Activated T-helper 1 cell treated with anti-CD3 and anti-CD28 coated beads, Interleukin-12 subunit alpha, Interleukin-12 subunit beta, Interleukin-2, Interleukin-4 antibody, amounts not matched to agents 30 ng/mL and 10 ng/mL and 1 ng/mL, durations not matched to agents 14 hours and 24 hours and 36 hours (primary cell): ENCODE data around the gene C19orf38. TPM values are rescaled to one million over a fixed set of nuclear protein-coding genes. Genes with fewer than 3 reads are reported as not detected.
A peak's percentile ranks its signal among the peaks of the same experiment; 100 is the strongest.

Source experiments
- DNase-seq: peaks from one replicate; pipeline ENCODE4 v3.0.0; 2021; ENCODE audit warnings: low spot score
- H3K27ac Mint-ChIP-seq: one replicate; pipeline ENCODE4 v1.8.0; 2021; ENCODE audit warnings: mild to moderate bottlenecking, mixed read lengths
- H3K27me3 Mint-ChIP-seq: one replicate; pipeline ENCODE4 v1.8.0; 2022; ENCODE audit warnings: mild to moderate bottlenecking, moderate library complexity, mixed read lengths; ENCODE audit not compliant: insufficient read depth
- H3K36me3 Mint-ChIP-seq: one replicate; pipeline ENCODE4 v1.8.0; 2021; ENCODE audit warnings: low read depth, mixed read lengths
- H3K4me1 Mint-ChIP-seq: one replicate; pipeline ENCODE4 v1.8.0; 2021; ENCODE audit warnings: low read depth, mixed read lengths
- H3K4me3 Mint-ChIP-seq: one replicate; pipeline ENCODE4 v1.8.0; 2021; ENCODE audit warnings: mild to moderate bottlenecking, moderate library complexity, mixed read lengths
- H3K9me3 Mint-ChIP-seq: one replicate; pipeline ENCODE4 v1.8.0; 2021; ENCODE audit warnings: mixed read lengths
- intact Hi-C: fragments of 100-400 bp; cut with micrococcal nuclease; formaldehyde crosslinking; loops from one replicate; pipeline ENCODE4 v1.15.1; 2024
- total RNA-seq: library from RNA; stranded (reverse); gene quantifications from 2 replicates; pipeline ENCODE4 v1.2.3, GENCODE V29; 2022

The C19orf38 gene
- total RNA-seq, 1 donor from 2014 or later, result 5.6 TPM

DNA sequence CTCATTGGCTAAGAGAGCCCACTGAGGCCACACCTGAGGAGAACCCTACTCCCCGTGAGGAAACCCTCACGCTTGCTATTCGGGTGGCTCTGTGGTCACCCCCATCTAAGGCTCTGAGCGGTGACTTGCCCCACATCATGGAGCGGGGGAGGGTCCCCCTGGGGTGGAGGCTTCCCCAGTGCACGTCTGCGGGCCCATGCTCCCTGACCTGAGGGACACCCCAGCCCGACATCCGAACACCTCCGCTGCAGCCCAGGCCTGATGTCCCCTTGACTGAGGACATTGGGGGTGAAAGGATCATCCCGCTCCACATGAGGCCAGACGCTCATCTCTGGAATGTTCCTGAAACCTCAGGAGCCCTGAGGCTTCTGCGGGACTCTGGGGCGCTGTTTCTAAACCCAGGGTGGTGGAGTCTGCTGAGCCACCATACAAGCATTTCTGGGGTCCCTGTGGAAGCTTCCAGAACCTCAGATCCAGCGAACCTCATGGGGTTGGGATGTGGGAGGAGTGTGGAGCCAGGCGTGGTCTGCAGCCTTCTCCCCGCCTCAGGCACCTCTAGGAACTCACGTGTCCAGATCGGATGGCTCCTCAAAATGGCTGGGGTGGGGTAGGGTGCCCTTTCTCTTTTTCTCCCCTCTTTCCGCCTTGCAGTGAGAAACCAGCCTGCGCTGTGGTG lies 32.1 kb upstream of the C19orf38 start:
- DNase-seq, result no peak
- Mint-ChIP-seq H3K27ac (no peak overlapping the region), H3K27me3 (no peaks in the 10 kb centered on the region), H3K4me1 (peaks cover 24% of the 10 kb centered on the region), H3K4me3 (no peak overlapping the region), H3K9me3 (no peaks in the 10 kb centered on the region), H3K36me3 (peaks cover 32% of the 10 kb centered on the region)
- intact Hi-C loops, result no loop called here

DNA sequence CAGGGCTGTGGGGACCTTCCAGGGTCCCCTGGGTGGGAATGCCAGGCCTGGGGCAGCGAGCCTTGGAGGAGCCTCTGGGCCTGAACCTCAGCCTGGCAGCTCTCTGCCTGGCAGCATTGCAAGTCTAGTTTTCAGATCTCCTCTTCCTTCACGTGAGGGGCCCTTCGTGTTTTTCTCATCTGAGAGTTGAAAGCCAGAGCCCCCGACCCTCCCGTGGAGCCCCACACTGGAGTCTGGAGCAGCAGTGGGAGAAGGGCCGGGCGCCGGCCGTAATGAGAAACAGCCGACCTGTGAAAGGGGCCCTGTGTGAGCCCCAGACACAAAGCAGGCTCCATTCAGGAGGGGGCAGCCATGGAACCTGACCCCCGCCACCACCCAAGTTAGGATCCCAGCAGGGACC lies 31.5 kb upstream of the C19orf38 start:
- H3K27me3 Mint-ChIP-seq, result no peaks in the 10 kb centered on the region
- no peak for DNase-seq
- H3K9me3 Mint-ChIP-seq, result no peaks in the 10 kb centered on the region
- intact Hi-C loops, result no loop called here
- H3K4me3 Mint-ChIP-seq, result no peak overlapping the region
- H3K27ac Mint-ChIP-seq, result no peak overlapping the region
- peaks cover 25% of the 10 kb centered on the region for H3K4me1 Mint-ChIP-seq
- H3K36me3 Mint-ChIP-seq, result peaks cover 35% of the 10 kb centered on the region

DNA sequence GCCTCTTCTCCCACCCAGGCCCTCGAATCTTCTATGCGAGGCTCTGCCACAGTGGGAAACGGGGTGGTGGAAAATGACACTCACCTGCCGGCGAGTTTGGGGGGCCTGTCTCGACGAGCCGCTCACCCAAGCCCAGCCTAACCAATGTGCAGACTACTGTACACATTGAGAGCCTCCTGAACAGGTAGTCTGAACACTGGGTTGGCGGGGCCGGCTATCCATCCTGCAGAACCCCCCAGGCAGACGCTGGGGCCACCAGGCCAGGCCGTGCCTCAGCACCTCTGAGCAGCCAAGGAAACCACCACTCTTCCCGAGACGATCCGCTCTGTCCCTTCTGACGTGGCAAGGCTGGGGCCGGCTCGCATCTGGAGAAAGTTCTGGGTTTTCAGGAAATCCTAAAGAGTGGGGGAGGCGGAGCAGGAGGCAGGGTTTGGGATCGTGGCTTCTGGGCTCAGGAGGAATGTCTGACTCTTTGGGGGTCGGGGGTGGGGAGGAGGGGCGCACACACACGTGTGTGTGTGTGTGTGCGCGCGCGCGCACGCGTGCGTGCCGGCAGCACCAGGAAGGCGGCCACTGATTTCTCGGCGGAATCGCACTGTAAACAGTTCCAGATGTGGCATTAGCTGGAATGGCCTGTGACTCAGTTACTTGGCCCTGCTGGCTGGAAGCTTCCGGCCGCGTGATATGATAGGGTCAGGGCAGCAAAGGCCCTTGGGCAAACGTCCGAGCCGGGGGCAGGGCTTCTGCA lies 30.8 kb upstream of the C19orf38 start:
- no peak for DNase-seq
- H3K27ac Mint-ChIP-seq, result no peak overlapping the region
- no peaks in the 10 kb centered on the region for H3K27me3 Mint-ChIP-seq
- intact Hi-C loops, result no loop called here
- no peak overlapping the region for H3K4me3 Mint-ChIP-seq
- H3K36me3 Mint-ChIP-seq, result peaks cover 35% of the 10 kb centered on the region
- peaks cover 25% of the 10 kb centered on the region for H3K4me1 Mint-ChIP-seq
- no peaks in the 10 kb centered on the region for H3K9me3 Mint-ChIP-seq

DNA sequence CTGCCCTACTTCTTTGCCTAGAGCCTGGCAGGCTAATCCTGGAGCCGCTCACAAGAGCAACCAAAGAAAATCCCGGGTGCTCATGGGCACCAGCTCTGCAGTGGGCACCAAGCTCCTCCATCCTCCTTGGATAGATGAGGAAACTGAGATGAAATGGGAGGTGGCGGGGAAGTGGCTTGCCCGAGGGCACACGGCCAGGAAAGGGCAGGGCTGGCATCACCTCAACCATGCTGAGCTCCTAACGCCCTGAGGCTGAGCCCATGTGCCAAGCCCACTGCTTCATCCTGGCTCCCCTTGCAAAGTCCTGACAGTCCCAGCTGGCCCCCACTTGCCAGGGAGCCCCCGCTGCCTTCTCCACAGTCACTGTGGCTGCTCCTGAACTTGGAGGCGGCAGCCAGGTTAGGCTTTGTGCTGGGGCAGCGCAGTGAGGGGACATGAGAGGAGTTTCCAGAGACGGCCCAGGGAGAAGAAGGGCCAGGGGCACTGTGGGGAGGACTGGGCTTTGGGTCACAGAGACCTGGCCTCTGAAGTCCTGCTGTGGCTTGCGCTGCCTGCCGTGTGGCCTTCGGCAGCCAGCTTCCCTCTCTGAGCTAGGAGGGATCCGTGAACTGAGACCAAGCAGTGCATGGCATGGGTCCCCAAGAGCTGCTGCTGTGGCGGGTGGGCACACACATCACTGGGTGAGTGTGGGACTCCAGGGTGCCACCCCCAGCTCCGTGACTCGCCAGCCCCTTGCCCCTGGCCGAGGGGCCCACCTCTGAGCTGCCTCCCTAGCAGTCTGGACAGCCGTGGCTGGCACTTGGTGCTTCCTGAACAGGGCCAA lies 29.7 kb upstream of the C19orf38 start:
- Mint-ChIP-seq H3K36me3 (peaks cover 29% of the 10 kb centered on the region), H3K4me1 (peaks cover 17% of the 10 kb centered on the region), H3K27me3 (no peaks in the 10 kb centered on the region), H3K27ac (no peak overlapping the region), H3K9me3 (no peaks in the 10 kb centered on the region), H3K4me3 (no peak overlapping the region)
- intact Hi-C loops, result no loop called here
- DNase-seq, result no peak

DNA sequence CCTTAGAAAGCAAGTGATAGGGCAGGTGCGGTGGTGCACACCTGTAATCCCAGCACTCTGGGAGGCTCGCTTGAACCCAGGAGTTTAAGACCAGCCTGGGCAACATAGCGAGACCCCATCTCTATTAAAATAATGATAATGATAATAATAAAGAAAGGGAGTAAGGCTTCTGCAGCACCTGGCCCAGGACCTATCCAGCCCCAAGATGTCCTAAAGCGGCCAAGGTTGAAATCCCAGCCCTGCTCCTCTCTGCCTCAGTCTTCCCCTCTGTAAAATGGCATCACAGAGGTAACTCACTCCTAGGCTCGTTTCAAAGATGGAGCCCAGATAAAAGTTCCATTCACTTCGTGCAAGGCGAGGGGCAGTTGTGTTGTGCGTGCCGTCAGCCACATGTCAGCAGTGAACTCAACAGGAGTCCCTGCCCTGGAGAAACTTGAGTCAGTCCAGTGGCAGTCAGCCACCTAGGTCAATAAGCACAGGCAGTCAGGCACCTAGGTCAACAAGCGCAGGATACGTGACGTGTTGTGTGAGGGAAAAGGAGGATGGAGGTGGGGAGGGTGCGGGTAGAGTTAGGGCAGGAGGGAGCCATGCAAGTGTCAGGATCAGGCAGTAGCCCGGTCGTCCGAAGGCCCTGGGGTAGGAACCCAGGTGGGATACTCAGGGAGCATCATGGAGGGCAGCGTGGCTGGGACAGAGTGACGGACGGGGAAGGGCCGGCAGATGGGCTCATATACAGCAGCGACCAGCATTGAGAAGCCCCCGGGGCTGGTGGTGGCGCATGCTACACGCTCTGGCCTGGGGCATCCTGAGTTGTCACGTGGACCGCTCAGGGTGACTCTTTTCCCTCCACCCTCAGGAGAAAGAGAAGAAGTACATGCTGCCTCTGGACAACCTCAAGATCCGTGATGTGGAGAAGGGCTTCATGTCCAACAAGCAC lies 28.8 kb upstream of the C19orf38 start:
- intact Hi-C loops, result loop anchor here (1.0 kb wide), 1 partner anchor 102 kb away; no protein-coding TSS in a partner anchor
- no peaks in the 10 kb centered on the region for H3K27me3 Mint-ChIP-seq
- no peaks in the 10 kb centered on the region for H3K9me3 Mint-ChIP-seq
- H3K36me3 Mint-ChIP-seq, result peaks cover 33% of the 10 kb centered on the region
- no peak overlapping the region for H3K4me3 Mint-ChIP-seq
- peak overlapping the region; percentile 68 for H3K27ac Mint-ChIP-seq
- peaks cover 15% of the 10 kb centered on the region for H3K4me1 Mint-ChIP-seq
- no peak for DNase-seq

- intact Hi-C loops, result loop anchor here (1.0 kb wide), 1 partner anchor 103 kb away; no protein-coding TSS in a partner anchor
Measured at GRCh38 chr19:10820173-10820572, 28.0 kb upstream of the C19orf38 start.

GRCh38 chr19:10823690-10824089 lies 24.5 kb upstream of the C19orf38 start:
- H3K9me3 Mint-ChIP-seq, result no peaks in the 10 kb centered on the region
- no peak overlapping the region for H3K27ac Mint-ChIP-seq
- no peak overlapping the region for H3K4me3 Mint-ChIP-seq
- peaks cover 11% of the 10 kb centered on the region for H3K4me1 Mint-ChIP-seq
- DNase-seq, result no peak
- no peaks in the 10 kb centered on the region for H3K27me3 Mint-ChIP-seq
- H3K36me3 Mint-ChIP-seq, result peaks cover 34% of the 10 kb centered on the region
- intact Hi-C loops, result no loop called here

More at GRCh38 chr19:10820173-10820572, 28.0 kb upstream of the C19orf38 start:
- Mint-ChIP-seq H3K27me3 (no peaks in the 10 kb centered on the region), H3K36me3 (peaks cover 32% of the 10 kb centered on the region), H3K4me3 (no peak overlapping the region), H3K9me3 (no peaks in the 10 kb centered on the region), H3K27ac (peak overlapping the region; percentile 29), H3K4me1 (peaks cover 11% of the 10 kb centered on the region)
- no peak for DNase-seq

GRCh38 chr19:10826231-10826630 lies 22.0 kb upstream of the C19orf38 start:
- no peaks in the 10 kb centered on the region for H3K9me3 Mint-ChIP-seq
- no peaks in the 10 kb centered on the region for H3K27me3 Mint-ChIP-seq
- peaks cover under 1% of the 10 kb centered on the region for H3K4me1 Mint-ChIP-seq
- no peak overlapping the region for H3K4me3 Mint-ChIP-seq
- DNase-seq, result no peak
- H3K27ac Mint-ChIP-seq, result no peak overlapping the region
- H3K36me3 Mint-ChIP-seq, result peaks cover 17% of the 10 kb centered on the region
- intact Hi-C loops, result no loop called here

DNA sequence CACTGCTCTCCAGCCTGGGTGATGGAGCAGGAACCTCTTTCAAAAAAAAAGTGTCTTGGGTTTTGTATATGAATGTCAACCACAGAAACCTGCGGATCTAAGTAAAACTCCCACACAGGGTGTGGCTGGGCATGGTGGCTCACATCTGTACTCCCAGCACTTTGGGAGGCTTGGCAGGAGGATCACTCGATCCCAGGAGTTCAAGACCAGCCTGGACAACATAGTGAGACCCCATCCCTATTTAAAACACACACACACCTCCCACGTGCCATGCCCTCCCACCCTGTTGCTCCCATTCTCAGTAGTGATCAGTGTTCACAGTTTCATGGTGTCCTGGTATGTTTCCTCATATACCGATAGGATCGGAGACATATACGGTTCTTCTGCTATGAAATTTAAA lies 21.4 kb upstream of the C19orf38 start:
- intact Hi-C loops, result no loop called here
- Mint-ChIP-seq H3K4me1 (no peaks in the 10 kb centered on the region), H3K4me3 (no peak overlapping the region), H3K9me3 (no peaks in the 10 kb centered on the region), H3K36me3 (peaks cover 16% of the 10 kb centered on the region), H3K27me3 (no peaks in the 10 kb centered on the region), H3K27ac (no peak overlapping the region)
- no peak for DNase-seq

- H3K27me3 Mint-ChIP-seq, result no peaks in the 10 kb centered on the region
- no peaks in the 10 kb centered on the region for H3K4me1 Mint-ChIP-seq
- H3K9me3 Mint-ChIP-seq, result no peaks in the 10 kb centered on the region
- intact Hi-C loops, result no loop called here
- H3K36me3 Mint-ChIP-seq, result peaks cover 18% of the 10 kb centered on the region
- no peak for DNase-seq
- no peak overlapping the region for H3K4me3 Mint-ChIP-seq
- H3K27ac Mint-ChIP-seq, result no peak overlapping the region
Measured at GRCh38 chr19:10828981-10829821, 19.0 kb upstream of the C19orf38 start.

DNA sequence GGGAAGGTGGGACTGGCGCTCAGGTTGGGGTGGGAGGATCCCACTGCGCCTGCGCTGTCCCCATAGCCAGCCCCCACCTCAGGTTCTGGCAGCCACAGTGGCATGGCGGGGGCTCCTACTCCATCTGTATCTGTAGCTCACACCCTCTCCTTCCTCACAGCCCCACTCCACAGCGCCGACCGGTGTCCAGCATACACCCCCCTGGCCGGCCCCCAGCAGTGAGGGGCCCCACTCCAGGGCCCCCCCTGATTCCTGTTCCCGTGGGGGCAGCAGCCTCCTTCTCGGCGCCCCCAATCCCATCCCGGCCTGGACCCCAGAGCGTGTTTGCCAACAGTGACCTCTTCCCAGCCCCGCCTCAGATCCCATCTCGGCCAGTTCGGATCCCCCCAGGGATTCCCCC lies 18.2 kb upstream of the C19orf38 start:
- no peaks in the 10 kb centered on the region for H3K9me3 Mint-ChIP-seq
- no peaks in the 10 kb centered on the region for H3K27me3 Mint-ChIP-seq
- intact Hi-C loops, result no loop called here
- H3K4me3 Mint-ChIP-seq, result no peak overlapping the region
- no peak overlapping the region for H3K27ac Mint-ChIP-seq
- no peak for DNase-seq
- H3K36me3 Mint-ChIP-seq, result peaks cover 15% of the 10 kb centered on the region
- H3K4me1 Mint-ChIP-seq, result no peaks in the 10 kb centered on the region
